Heart right ventricle (tissue), 16 donors: ENCODE measurements around the gene TLE5. TPM values are rescaled to one million over a fixed set of nuclear protein-coding genes. Genes with fewer than 3 reads are reported as not detected.

ENCODE experiments used
- ATAC-seq, 8 donors: fragments of 200-7000 bp; cut with Tn5 transposase; one replicate each; pipeline ENCODE4 v1.9.1; 2020; ENCODE audit warnings: mild to moderate bottlenecking in 8 of 8, moderate library complexity in 8 of 8, moderate number of reproducible peaks in 1 of 8
- DNase-seq, 2 donors: peaks; one replicate each; pipeline ENCODE4 v3.0.0-alpha.2; 2020
- H3K27ac ChIP-seq, 10 donors: fragments of 200-600 bp; sonication (generic) in 2 of 10; one replicate each; pipeline versions ENCODE4 v1.5.0 to v1.8.0; 2020 to 2022; ENCODE audit warnings: mild to moderate bottlenecking in 3 of 10
- H3K27me3 ChIP-seq, 7 donors: fragments of 200-600 bp; one replicate each; pipeline ENCODE4 v1.8.0; 2021 to 2022; ENCODE audit warnings: mild to moderate bottlenecking in 2 of 7
- H3K36me3 ChIP-seq, 9 donors: fragments of 200-600 bp; sonication (generic) in 1 of 9; one replicate each; pipeline versions ENCODE4 v1.5.0 to v1.8.0; 2020 to 2022; ENCODE audit warnings: mild to moderate bottlenecking in 2 of 9
- H3K4me1 ChIP-seq, 9 donors: fragments of 200-600 bp; sonication (generic) in 1 of 9; one replicate each; pipeline versions ENCODE4 v1.5.0 to v1.8.0; 2020 to 2022; ENCODE audit warnings: mild to moderate bottlenecking in 4 of 9
- H3K4me3 ChIP-seq, 10 donors: fragments of 200-600 bp; sonication (generic) in 2 of 10; one replicate each; pipeline versions ENCODE4 v1.5.0 to v1.8.0; 2020 to 2022; ENCODE audit warnings: mild to moderate bottlenecking in 7 of 10, moderate library complexity in 2 of 10
- H3K9me3 ChIP-seq, 11 donors: fragments of 200-600 bp in 10 of 11; sonication (generic) in 2 of 11; one replicate each; pipeline versions ENCODE4 v1.5.0 to v1.8.0; 2013 to 2022; ENCODE audit warnings: mild to moderate bottlenecking in 2 of 11, control low read depth in 1 of 11, moderate library complexity in 1 of 11
- WGBS, 2 donors: extraction: QIAGEN DNeasy Blood & Tissue Kit; methylation state at CpG; one replicate each; pipeline ENCODE4 v1.1.7; 2013; ENCODE audit warnings: inconsistent platforms in 1 of 2; 5-methylcytosine and 5-hydroxymethylcytosine counted together
- intact Hi-C, 10 donors: fragments of 100-400 bp; cut with DNase I; formaldehyde crosslinking; loops; one replicate each; pipeline versions ENCODE4 v1.11.1 to v1.14.2; 2022
- polyA plus RNA-seq, 2 donors: library from polyadenylated mRNA; stranded (reverse); fragments of 200-250 nt; gene quantifications; one replicate each; pipeline ENCODE4 v1.2.3, GENCODE V29; 2013
- total RNA-seq, 10 donors: library from RNA; stranded (reverse); fragmentation: NEBNext Ultra II Directional in 3 of 10; extraction: Animal tissue kit (Norgen Biotek cat#: 25700) in 3 of 10; gene quantifications; one replicate each; pipeline versions ENCODE4 v1.2.1 to v1.2.4, GENCODE V29; 2021 to 2023
- TF ChIP-seq, protein P1 (sequence below), 9 donors: fragments of 200-600 bp; sonication (generic) in 2 of 9; IDR thresholded peaks; one replicate each; pipeline versions ENCODE4 v1.5.0 to v1.8.0; 2021 to 2022; ENCODE audit warnings: antibody characterized with exemption in 9 of 9, mild to moderate bottlenecking in 5 of 9, moderate library complexity in 1 of 9
- donor health status: Arrhythmogenic right ventricular cardiomyopathy.
- donor health status: ischemic (EF 13 %, LVEDD 7.1; RV severe dilation, severe dysfunction).
- donor health status: healthy with polysubstance abuse.
- donor health status: DM: no; HTN: yes; CAD: no.
- donor health status: DM: no; HTN: no; CAD: no.
- donor health status: ischemic (EF 25% LVEDD 6.9; RV normal size, moderate dysfunction).
- donor health status: ischemic (EF 25% LVEDD 5.7; RV mildly dilated, moderate dysfunction).
- donor health status: healthy.
- donor health status: DM: yes; HTN: yes; CAD: no.
- donor health status: Ischemic cardiomyopathy.
- donor health status: ischemic (EF 35%, LVEDD 5.7; RV mildly dilated, moderate dysfunction).
- donor health status: nonischemic (EF 11% LVEDD 7.7; RV severe dilation, severe dysfunction).
- donor health status: DM: yes; HTN: yes; CAD: no.
- donor health status: PGD.
- donor health status: ischemic (EF 29% LVEDD 5.4; RV normal size, mild dysfunction).
- donor health status: nonischemic (EF 23%, LVEDD 6.1; RV moderate dilation, normal function).

TLE5 gene
- total and polyA plus RNA-seq, 12 donors = 653 to 1,254 (median 758) TPM

DNA sequence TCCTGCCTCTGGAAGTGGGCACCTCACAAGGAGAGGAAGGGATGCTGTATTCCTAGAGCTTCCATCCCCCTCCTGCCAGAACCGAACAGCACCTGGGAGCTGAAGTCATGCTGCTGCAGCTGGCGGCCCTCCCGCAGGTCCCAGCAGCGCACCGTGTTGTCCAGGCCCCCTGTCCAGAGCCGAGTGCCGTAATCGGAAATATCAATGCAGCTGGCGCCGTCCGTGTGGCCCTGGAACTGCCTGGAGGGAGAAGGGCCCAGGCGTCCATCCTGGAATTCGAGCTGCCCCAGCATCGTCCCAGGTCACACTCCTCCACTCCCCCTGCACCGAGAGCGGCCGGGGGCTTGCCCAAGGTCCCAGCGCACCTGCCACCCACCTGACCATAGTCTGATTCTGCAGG is 57.0 kb downstream of the TLE5 start:
- Histone ChIP-seq H3K27me3 (no peaks in the 10 kb centered on the region), H3K4me1 (no peaks in the 10 kb centered on the region), H3K36me3 (peaks cover 0 to 96% (median 14%) of the 10 kb centered on the region in 9 donors), H3K4me3 (no peak overlapping the region), H3K9me3 (no peaks in the 10 kb centered on the region), H3K27ac (no peak overlapping the region)
- intact Hi-C loops = no loop called here
- ATAC-seq = no peak
- no peak for DNase-seq
- WGBS, 2 donors = 91% methylated on average over 18 of the region's 18 CpGs
- TF ChIP-seq, protein P1, sequence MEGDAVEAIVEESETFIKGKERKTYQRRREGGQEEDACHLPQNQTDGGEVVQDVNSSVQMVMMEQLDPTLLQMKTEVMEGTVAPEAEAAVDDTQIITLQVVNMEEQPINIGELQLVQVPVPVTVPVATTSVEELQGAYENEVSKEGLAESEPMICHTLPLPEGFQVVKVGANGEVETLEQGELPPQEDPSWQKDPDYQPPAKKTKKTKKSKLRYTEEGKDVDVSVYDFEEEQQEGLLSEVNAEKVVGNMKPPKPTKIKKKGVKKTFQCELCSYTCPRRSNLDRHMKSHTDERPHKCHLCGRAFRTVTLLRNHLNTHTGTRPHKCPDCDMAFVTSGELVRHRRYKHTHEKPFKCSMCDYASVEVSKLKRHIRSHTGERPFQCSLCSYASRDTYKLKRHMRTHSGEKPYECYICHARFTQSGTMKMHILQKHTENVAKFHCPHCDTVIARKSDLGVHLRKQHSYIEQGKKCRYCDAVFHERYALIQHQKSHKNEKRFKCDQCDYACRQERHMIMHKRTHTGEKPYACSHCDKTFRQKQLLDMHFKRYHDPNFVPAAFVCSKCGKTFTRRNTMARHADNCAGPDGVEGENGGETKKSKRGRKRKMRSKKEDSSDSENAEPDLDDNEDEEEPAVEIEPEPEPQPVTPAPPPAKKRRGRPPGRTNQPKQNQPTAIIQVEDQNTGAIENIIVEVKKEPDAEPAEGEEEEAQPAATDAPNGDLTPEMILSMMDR (IDR thresholded peaks at IDR 0.05) = no peak

DNA sequence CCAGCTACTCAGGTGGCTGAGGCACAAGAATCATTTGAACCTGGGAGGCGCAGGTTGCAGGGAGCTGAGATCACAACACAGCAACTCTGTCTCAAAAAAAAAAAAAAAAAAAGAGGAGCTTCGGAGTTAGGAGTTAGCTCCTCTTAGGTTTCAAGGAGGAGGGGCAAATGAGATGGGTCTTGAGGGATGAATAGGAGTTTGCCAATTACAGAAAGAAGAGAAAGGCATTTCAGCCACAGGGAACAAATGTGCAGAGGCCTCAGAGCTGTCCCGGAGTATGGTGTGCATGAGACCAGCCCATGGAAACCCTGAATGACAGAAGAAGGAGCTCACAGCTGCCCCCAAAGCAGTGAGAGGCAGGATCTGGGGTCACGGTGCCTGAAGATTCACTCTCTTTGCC is 57.8 kb downstream of the TLE5 start:
- 76 to 80% methylated on average over 4 of the region's 4 CpGs for WGBS, 2 donors
- Histone ChIP-seq H3K36me3 (peaks cover 0 to 96% (median 14%) of the 10 kb centered on the region in 9 donors), H3K9me3 (no peaks in the 10 kb centered on the region), H3K27me3 (no peaks in the 10 kb centered on the region), H3K4me3 (no peak overlapping the region), H3K27ac (no peak overlapping the region), H3K4me1 (no peaks in the 10 kb centered on the region)
- ATAC-seq = no peak
- intact Hi-C loops = no loop called here
- DNase-seq = no peak
- TF ChIP-seq, protein P1 (IDR thresholded peaks at IDR 0.05) = no peak

DNA sequence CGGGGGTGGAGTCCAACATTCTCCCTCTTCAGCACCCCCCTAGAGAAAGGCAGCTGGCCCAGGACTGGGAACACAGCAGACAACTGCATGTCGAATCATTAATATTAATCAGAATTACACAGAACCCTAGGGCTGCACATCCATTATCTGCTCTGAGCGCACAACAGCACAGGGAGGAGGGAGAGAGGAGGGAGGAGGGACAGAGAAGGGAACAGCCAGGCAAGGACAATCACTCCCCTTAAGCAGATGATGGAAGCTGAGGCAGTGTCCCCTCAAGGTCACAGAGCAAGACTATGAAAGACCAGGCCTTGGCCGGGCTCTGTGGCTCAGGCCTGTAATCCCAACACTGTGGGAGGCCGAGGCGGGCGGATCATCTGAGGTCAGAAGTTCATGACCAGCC is 59.2 kb downstream of the TLE5 start:
- WGBS, 2 donors = 91 to 93% methylated on average over 7 of the region's 7 CpGs
- ATAC-seq (no peak), DNase-seq (no peak)
- no peak overlapping the region for H3K27ac ChIP-seq
- H3K9me3 ChIP-seq = no peaks in the 10 kb centered on the region
- no peaks in the 10 kb centered on the region for H3K27me3 ChIP-seq
- TF ChIP-seq, protein P1 (IDR thresholded peaks at IDR 0.05) = no peak
- H3K4me3 ChIP-seq = no peak overlapping the region
- H3K36me3 ChIP-seq = peaks cover 0 to 95% (median 7%) of the 10 kb centered on the region in 9 donors
- intact Hi-C loops = no loop called here
- H3K4me1 ChIP-seq = no peaks in the 10 kb centered on the region

Other genes starting within 250 kb of the TLE5 start
- gene ZNF554, start 242.6 kb downstream of the TLE5 start, total RNA-seq = 1 to 10 TPM; 3.1 to 5.6 (median 4.7) TPM
- 1 to 10 TPM in 1 of 2 donors, under 1 TPM in 1; 0.94 to 6.7 TPM for gene ZNF554, start 242.6 kb downstream of the TLE5 start, polyA plus RNA-seq
- 10 to 100 TPM in 2 of 10 donors, 1 to 10 TPM in 8; 4.9 to 11.3 (median 8.5) TPM for gene ZNF555, start 221.0 kb downstream of the TLE5 start, total RNA-seq
- gene ZNF555, start 221.0 kb downstream of the TLE5 start, polyA plus RNA-seq = 1 to 10 TPM; 2.6 to 2.9 TPM
- gene ZNF556, start 195.2 kb downstream of the TLE5 start, total RNA-seq = under 1 TPM in 2 of 10 donors, not detected in 8; 0.03 to 0.04 TPM
- gene ZNF556, start 195.2 kb downstream of the TLE5 start, polyA plus RNA-seq = under 1 TPM in 1 of 2 donors, not detected in 1; 0.01 TPM
- gene ZNF57, start 161.6 kb downstream of the TLE5 start, total RNA-seq = 1 to 10 TPM; 1.0 to 5.5 (median 3.0) TPM
- 1 to 10 TPM; 2.8 to 3.2 TPM for gene ZNF57, start 161.6 kb downstream of the TLE5 start, polyA plus RNA-seq
- 1 to 10 TPM; 1.0 to 2.6 (median 2.3) TPM for gene ZNF77, start 117.5 kb downstream of the TLE5 start, total RNA-seq
- 1 to 10 TPM; 2.5 to 2.9 TPM for gene ZNF77, start 117.5 kb downstream of the TLE5 start, polyA plus RNA-seq
- gene TLE6, start 84.9 kb downstream of the TLE5 start, total RNA-seq = 1 to 10 TPM in 2 of 10 donors, under 1 TPM in 5, not detected in 3; 0.34 to 2.8 (median 0.45) TPM
- gene TLE6, start 84.9 kb downstream of the TLE5 start, polyA plus RNA-seq = 1 to 10 TPM; 1.2 to 3.5 TPM
- gene TLE2, start 33.2 kb downstream of the TLE5 start, total RNA-seq = 10 to 100 TPM; 28.2 to 64.5 (median 39.9) TPM
- gene TLE2, start 33.2 kb downstream of the TLE5 start, polyA plus RNA-seq = 10 to 100 TPM; 35.9 to 54.6 TPM
- gene GNA11, start 31.9 kb upstream of the TLE5 start, total RNA-seq = 10 to 100 TPM; 57.4 to 83.2 (median 68.8) TPM
- gene GNA11, start 31.9 kb upstream of the TLE5 start, polyA plus RNA-seq = 10 to 100 TPM; 28.2 to 40.7 TPM
- 1 to 10 TPM in 5 of 10 donors, under 1 TPM in 5; 0.42 to 8.9 (median 0.99) TPM for gene GNA15, start 73.5 kb upstream of the TLE5 start, total RNA-seq
- gene GNA15, start 73.5 kb upstream of the TLE5 start, polyA plus RNA-seq = 1 to 10 TPM; 1.0 to 1.4 TPM
- gene S1PR4, start 116.3 kb upstream of the TLE5 start, total RNA-seq = 1 to 10 TPM in 1 of 10 donors, under 1 TPM in 9; 0.24 to 3.3 (median 0.59) TPM
- 1 to 10 TPM; 1.5 to 1.9 TPM for gene S1PR4, start 116.3 kb upstream of the TLE5 start, polyA plus RNA-seq
- 10 to 100 TPM; 17.1 to 36.3 (median 24.6) TPM for gene NCLN, start 123.4 kb upstream of the TLE5 start, total RNA-seq
- gene NCLN, start 123.4 kb upstream of the TLE5 start, polyA plus RNA-seq = 10 to 100 TPM; 31.4 to 43.6 TPM
- gene CELF5, start 162.2 kb upstream of the TLE5 start, total RNA-seq = not detected
- gene CELF5, start 162.2 kb upstream of the TLE5 start, polyA plus RNA-seq = not detected